HG03558 (cell line): ENCODE measurements around the gene EML6.

Experiments used
- ATAC-seq: cut with Tn5 transposase; IDR thresholded peaks from one replicate; pipeline ENCODE4 v1.9.1; 2021; ENCODE audit warnings: moderate number of reproducible peaks; ENCODE audit not compliant: unreplicated experiment; ENCODE audit errors: extremely low read depth

The EML6 gene

DNA sequence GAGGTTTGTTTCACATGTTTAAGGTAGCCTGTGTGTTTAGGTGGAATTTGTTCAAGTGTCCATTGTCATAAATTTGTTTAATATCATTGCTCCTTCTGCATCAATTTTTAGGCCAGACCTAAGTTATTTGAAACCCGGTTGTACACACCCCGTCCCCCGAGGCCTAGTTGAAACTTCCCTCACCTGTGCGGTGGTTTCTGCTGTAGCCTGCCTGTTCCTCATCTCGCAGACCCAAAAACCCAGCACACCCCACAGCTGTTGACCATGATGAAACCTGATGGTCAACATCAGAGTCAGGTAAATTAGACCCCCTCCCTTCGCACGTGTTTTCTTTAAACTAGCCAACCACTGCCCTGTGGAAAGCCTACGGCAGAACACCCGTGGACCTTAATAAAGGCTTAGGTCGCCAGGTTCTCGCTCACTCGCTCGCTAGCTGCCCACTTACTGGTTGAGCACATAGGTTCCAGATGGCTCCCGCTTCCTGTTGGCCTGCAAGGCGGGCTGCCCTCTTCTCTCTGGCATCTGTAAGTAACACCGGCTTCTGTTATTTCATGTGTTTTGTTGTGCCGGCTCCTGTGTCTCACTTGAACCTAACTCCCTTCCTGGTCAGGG, 64.4 kb downstream of the EML6 start:
- no peak for ATAC-seq

DNA sequence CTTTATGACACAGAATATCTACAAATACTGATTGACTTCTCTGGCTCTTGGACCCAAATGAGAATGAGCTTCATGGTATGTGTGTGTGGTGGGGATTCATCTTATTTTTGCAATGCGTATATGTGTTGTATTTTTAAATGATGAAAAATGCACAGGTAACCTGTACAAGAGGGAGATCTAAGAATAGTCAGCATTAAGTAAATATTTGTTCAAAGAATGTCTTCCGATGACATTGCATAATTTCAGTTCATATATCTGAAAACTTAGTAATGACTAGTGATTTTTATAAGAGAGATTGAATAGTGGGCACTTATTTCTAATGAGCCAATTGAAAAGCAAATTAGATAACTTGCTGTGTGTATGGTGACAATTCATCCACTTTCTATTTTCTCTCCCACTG, 66.4 kb downstream of the EML6 start:
- no peak for ATAC-seq

DNA sequence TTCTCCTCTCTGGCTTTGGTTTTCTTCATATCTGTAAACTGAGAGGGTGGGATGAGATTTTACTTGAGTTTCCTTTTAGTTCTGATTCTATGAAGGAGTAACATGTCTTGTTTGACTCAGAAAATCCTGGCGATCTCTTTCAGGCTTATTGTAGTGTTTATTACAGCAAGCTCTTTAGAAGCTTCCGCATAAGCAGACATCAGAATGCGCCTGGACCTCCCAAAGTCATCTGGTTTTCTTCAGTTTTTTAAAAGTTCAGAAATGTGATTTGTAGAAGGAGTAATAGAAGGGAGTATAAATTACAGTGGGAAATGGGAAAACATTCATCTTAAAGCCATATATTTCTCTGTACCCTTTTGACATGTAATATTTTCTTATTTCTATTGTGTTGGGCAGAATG, 68.4 kb downstream of the EML6 start:
- ATAC-seq: no peak

DNA sequence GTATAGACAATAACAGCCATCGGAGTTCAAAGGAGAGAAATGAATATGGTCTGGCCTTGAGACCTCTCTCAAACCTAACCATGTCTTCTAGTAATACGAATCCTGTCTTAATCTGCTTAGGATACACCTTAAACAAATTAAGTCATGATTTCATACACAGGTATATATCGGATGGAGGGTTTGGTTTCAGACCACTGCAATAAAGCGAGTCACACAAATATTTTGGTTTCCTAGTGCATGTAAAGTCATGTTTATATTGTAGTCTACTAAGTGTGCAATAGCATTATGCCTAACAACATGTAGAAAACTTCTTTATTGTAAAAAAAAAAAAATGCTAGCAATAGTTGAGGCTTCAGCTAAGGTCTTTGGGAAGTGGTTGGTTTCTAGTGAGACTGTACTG, 73.8 kb downstream of the EML6 start:
- no peak for ATAC-seq

DNA sequence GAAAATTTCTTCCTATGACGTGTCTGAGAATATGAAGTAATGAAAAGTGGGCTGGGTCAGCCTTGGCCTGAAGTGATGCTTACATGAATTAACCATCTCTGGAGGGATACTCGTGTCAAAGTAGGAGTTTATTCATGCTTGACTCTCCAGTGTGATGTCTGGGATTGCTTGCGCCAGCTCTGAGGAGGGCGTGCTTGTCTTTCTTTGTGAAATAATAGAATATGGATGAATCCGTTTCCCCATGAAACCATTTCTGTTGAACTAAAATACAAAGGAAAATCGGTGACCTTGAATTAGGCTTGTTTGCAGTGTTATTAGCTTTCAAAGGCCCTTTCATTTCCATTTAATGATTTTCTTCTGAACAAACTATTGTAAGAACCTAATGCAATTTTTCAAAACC, 77.9 kb downstream of the EML6 start:
- no peak for ATAC-seq

DNA sequence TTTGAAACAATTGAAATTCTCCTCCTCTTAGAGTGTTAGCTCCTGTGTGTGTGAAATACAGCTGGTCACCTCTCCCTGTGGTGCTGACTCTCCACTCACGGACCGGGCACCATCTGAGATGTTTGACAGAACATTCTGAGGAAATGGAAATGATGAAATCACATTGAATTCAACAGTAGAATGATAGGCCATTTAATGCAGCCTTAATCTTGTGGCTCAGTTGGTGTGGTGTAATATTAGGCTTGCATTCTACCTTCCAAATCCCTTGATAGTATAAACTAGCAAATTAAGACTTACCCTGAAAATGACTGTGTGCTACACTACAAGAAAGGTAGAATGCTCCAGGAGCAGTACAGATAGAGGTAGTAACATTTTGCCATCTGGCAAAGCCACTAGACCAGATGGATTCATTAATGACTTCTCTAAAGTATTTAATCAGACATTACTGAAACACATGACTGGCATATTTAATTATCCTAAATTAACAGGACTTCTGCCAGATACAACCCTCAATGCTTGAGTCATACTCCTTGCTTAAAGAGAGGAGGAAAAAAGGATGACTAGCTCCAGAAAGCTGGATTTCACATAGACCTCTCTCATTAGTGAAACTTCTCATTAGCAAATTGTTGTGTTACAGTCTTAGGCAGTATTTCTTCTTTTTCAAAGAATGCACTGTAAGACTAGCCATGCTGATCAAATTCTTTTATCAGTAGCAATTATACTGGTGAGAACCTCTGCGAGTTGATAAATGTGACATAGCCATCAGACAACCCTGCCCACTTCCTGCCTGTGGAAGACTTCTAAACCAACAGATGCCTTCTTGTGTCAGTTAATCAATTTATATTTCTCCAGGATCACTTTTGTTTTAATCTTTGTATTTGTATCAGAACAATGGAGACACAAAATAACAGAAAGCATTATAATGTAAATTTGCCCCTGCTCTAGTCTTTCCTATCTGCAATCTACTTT, 80.6 kb downstream of the EML6 start:
- no peak for ATAC-seq

DNA sequence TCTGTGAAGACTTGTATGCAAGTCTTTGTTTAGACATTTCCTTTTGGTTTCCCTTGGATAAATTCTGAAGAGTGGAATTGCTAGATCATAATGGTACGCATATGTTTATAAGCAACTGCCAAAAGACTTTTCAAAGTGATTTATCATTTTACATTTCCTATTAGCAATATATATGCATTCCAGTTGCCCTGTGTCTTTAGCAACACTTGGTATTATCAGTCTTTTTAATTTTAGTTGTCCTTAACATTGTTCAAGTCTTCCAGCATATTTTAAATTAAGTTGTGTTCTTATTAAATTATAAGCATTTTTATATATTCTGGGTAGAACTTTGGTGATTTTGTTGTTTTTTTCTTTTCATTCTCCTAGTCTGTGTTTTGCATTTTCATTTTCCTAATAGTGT, 81.8 kb downstream of the EML6 start:
- ATAC-seq: no peak

DNA sequence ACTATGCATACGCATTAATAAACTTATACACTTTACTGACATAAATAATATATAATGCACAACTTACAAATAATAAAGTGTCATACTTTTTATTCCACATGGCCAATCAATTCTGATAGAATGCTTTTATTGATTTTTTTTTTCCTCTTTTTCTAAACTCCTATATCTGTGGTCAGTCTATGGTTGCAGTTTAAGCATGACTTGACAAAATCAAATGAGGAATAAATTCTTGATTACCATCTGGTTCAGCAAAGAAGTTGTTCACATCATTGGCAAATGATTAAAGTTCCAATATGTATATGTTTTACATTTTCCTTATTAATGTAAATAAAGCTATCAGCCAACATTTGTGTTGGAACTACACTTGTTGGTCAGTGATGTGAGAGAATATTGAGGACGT, 83.5 kb downstream of the EML6 start:
- no peak for ATAC-seq

DNA sequence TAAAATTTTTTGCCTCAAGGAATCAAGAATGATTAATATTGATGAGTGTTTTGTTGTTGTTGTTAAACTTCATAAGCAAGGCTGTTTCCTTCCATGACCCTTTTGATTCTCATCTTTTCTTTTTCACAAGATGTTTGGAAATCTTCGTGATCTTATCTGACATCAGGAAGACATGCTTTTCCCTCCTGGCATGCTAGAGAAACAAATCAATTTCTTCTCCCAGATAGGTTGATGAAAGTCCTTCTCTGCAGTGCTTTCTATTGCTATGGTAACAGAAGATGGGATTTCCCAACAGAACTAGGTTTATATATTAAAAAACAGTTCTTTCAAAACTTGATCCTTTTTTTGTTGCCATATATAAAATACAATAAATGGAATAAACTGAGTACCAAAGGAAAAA, 85.2 kb downstream of the EML6 start:
- no peak for ATAC-seq

DNA sequence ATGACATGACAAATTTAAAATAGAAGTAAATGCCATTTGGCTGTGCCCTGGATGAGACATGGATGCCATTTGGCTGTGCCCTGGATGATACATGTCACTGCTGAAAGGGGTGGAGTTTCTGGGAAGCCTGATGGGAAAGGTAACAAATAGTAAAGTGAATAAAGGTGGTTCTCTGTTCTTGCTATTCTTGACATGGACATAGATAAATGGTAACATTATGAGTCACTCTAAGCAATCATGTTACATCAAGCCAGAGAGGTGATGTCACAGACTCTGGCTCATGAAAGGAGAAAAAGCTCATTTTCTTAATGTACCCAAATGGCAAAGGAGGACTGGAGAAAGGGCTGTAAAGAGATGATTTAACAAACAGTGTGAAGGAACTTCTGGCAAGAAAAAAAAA, 86.4 kb downstream of the EML6 start:
- ATAC-seq: no peak

DNA sequence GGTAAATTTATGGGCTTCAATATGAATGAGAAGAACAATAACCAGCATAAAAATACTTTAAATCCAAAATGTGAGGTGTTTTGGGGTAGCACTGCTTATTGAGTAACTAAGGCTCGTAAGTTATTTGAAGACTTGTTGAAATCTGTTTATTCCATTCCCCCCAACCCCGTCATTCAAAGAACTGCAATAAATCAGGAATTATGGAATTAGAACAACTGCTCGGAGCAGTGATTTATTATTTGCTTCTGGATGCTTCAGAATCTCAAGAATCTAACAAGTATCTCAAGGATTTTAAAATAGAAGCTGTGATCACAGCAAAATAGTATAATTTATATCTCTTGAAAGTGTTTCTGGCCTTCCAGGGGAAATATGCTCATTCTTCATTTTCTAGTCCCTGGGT, 86.8 kb downstream of the EML6 start:
- no peak for ATAC-seq

DNA sequence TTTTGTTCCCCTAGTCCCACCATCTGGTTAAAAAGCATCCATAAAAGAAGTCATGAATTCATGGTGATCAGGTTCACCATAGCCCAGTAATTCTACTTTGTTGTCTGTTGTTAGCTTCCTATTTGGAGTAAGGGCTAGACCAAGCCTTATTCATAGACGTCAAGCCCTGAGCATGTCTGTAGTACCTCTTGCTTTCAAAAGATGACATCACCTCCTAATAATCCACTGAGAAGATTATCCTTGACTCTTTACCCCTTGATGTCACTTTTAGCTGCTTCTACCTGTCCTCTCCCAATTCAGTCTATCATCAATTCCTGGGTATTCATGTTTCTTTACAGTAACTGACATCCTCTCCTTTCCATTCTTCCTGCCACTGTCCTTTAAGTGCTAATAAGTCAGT, 90.1 kb downstream of the EML6 start:
- ATAC-seq: no peak

DNA sequence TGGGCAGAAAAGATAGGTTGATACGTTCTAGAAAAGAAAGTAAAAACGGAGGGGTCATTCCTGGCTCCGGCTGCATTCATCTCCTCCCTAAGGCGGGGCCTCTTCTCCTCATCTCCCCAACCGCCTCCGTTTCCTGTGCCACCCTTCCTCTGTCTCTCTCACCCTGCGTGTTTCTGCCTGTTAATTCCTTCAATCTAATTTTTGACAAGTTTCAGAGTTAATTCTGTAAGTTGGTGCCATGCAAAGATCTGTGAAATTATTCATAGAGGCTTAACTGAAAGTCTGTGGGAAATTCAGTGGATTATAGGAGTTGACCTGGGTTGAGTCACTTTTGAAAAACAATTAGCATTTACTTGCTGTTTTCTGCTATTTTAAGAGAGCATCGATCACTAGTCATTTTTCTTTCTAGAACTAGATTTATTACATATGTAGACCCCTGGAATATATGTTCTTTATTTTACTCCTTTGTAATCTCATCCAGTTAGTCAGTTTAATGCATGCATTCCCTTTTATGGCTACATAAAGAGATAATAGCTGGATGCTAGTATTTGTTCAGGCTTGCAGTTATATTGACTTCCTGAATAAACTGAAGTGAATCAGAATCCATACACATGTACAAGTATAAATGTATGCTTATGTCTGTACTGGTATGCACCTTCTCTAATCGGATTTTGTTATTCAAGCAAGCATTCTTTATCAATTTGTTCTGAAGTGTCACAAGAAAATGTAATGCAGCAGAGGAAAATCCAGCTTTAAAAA, 91.1 kb downstream of the EML6 start:
- ATAC-seq: no peak

DNA sequence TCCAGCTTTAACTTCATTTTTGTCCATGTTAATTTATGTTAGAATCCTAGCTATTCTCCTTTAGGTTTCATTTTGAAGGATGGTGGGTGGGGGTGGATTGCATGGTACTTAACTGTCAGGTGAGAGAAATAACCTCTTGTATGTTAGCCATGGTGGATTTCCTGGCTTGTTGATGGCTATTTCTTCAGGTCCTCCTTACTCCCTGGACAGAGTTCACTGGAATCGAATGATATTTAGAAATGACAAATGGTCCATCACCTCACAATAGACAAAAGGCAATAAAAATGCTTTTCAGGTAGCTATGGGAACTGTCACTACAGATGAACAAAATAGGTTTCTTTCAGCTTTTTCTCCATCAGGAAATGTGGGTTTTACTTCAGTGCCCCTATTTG, 91.7 kb downstream of the EML6 start:
- no peak for ATAC-seq

DNA sequence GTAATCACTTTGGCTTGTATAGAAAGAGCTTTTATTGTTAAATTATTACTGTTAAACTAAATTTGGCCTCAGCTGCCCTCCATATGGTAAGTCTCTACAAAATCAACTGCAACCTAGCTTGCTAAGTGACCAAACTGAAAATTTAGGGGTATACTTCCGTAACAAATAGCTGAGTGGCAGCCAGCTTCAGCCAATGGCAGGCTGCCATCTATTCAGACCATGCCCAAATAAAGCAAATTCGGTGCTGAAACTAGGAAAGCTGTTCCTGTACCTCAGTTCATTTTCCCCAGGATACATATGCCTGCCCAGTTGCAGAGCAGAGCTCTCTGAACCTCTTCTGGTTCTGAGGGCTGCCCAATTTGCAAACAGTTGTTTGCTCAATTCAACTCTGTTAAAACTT, 94.8 kb downstream of the EML6 start:
- no peak for ATAC-seq

DNA sequence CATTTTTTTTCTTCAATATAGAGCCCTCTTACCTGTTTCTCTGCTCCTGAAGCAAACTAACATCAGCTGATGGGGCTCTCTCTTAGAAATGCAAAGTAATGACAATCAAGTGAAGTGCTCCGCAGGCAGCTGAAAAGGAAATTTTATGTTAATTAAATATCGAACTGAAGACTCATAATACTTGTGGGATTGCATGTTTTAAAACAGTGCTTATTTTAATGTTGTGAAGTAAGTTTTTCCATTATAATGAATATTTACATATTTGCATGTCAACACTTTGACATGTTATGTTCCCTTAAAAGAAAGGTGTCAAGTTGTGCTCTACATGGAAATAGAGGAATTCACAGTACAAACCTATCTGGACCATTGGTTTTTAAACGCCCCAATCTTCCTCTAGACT, 97.1 kb downstream of the EML6 start:
- ATAC-seq: no peak

DNA sequence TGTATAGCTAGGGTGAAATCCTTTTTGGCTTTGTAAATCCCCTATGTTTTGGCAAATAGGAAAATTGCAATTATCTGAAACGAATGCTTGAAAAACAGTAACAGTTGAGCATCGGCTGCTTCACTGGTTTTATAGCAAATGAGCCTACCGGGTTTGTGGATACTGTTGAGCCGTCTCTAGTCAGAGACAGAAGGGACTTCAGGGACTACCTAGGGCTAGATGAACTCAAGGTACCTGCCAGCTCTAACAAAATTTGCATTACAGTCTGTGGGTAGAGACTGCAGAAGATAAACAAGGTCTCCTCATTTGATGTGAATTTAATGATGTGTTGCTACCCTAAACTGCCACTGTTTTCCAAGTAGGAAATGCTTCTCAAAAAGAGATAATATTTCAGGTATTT, 101.1 kb downstream of the EML6 start:
- no peak for ATAC-seq

DNA sequence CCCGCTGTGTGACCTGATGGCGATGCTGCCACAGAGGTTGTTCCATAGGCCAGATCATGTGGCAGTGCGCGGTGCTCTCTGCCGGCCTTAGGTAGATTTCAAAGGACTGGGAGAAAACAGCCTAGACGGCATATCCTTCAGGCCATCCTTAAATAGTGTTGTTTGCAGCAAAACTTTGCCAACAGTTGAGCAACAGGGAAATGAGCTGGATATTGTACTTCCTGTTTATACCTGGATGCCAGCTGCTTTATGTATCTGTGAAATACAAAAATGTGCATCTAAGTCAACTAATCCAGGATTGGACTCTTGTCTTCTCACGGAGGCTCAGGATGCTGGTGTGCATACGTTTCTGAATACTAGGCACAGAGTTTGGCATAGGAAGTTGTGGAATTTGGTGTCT, 107.1 kb downstream of the EML6 start:
- no peak for ATAC-seq

DNA sequence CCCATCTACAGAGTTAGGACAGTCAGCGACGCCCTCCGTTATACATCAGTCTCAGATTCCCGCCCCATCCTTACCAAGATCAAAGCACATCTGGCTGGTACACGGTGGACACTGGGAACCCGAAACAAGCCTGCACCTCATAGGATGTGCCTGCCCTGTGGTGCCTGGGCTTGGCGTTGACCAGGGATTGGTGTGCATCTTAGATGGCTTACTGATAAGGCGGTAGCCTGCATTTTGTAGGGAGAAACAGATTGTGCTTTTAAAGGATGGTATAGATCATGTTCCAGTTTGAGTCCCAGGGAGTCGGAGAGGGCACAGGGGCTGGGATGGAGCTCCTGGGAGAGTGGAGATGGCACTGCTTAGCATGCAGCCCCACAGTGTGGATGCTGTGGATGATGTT, 108.0 kb downstream of the EML6 start:
- no peak for ATAC-seq

DNA sequence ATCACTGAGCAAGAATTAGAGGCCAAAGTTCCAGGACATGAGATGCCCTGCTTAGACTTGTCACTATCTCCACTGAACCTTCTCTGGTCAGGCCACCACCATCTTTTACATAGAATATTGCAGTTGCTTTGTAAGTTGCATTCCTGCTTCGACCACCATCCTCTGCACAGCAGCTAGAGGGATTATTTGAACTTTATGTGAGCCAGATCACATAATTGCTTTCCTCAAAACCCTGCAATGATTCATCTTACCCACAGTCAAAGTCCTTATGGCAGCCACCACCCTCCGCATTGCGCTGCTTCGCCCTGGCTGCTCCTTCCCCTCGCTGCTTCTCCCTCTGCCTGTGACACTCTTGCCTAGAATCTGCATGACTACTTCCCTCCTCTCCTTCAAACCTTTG, 111.3 kb downstream of the EML6 start:
- ATAC-seq: no peak

DNA sequence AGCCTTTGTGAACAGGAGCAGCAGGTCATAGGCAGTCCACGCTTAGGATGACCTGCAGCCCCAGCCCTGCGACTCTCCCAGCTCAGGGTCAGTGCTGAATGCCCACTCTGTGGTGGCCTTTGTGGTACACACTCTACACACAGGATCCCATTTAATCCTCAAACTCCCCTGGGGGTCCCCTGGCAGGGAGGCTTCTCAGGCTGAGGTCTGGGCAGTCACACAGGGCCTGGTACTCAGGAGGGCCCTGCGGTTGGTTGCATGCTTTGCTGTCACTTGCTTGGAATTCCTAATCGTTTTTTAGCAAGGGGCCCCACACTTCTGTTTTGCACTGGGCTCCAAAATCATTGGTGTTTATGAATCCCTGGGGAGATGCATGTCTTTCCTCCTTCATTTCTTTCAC, 113.0 kb downstream of the EML6 start:
- ATAC-seq: no peak
